Activated CD4-positive, CD25-positive, alpha-beta regulatory T cell treated with anti-CD3 and anti-CD28 coated beads, Interleukin-2, amount 50 U/mL, for 24 hours (primary cell): ENCODE data around the gene C16orf87.
"Not testable (repeated sequence)": the region's sequence is repeated elsewhere in the genome, so short reads cannot be mapped to it uniquely, and the experiment has no call there.

Experiments used
- ATAC-seq, 2 donors: fragments of 150-1000 bp; cut with Tn5 transposase; one replicate each; pipeline ENCODE4 v1.10.0; 2021; ENCODE audit warnings: mild to moderate bottlenecking in 1 of 2, moderate library complexity in 1 of 2

The C16orf87 gene, protein sequence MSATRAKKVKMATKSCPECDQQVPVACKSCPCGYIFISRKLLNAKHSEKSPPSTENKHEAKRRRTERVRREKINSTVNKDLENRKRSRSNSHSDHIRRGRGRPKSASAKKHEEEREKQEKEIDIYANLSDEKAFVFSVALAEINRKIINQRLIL

DNA sequence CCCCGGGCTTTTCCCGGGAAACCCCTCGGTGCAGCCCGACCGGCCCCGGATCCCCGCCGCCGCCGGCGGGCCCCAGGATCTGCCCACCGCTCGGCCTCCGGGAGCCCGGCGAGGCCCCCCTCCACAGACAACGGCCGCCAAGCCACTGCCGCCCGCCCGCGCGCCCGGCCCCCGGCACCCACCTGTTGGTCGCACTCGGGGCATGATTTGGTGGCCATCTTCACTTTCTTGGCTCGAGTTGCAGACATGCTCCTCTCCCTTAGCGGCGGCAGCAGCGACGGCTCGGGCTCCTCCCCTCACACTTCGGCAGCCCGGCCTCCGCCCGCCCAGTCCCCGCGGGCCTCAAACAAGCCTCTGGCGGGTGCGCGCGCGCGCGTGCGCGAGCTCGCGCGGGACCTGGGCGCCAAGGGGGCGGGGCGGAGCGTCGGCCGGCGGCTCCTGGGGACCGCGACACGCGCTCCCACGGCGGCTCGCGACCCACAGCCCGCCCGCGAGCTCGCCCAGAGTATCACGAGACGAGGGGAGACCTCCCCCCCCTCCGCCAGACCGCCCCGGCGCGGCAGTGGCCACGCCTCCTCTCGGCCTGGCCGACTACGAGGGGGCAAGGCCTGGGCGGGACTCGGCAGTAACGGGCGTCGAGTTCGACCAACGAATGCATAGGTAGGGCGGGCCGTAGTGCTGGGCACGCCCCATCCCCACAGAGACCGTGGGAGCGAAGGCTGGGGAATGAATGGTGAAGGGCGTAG is at the start of gene C16orf87:
TSS of gene C16orf87 (minus strand) at position 279 of the 746 bp plus-strand sequence. CDS start at position 248, 31 bp downstream.
- peak; percentile 95 to 96 for ATAC-seq

DNA sequence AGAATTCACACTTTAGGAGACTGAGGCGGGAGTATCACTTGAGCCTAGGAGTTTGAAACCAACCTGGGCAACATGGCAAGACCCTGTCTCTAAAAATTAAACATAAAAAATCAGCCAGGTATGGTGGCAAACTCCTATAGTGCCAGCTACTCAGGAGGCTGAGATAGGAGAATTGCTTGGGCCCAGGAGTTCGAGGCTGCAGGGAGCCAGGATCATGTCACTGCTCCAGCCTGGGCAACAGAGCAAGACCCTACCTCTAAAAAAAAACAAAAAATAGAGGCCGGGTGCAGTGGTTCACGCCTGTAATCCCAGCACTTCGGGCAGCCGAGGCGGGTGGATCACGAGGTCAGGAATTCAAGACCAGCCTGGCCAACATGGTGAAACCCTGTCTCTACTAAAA is 44.3 kb upstream of the C16orf87 start:
- ATAC-seq: no peak

GRCh38 chr16:46873201-46873600 is 42.2 kb upstream of the C16orf87 start:
- no peak for ATAC-seq

DNA sequence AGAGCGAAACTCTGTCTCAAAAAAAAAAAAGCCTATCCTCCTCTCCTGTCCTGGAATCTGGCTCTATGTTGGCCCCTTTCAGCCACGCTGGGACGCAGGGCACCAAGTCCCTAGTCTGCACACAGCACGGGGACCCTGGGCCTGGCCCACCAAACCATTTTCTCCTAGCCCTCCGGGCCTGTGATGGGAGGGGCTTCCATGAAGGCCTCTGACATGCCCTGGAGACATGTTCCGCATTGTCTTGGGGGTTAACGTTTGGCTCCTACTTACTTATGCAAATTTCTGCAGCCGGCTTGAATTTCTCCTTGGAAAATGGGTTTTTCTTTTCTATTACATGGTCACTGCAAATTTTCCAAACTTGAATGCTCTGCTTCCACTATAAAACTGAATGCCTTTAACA is 40.6 kb upstream of the C16orf87 start:
- no peak for ATAC-seq

DNA sequence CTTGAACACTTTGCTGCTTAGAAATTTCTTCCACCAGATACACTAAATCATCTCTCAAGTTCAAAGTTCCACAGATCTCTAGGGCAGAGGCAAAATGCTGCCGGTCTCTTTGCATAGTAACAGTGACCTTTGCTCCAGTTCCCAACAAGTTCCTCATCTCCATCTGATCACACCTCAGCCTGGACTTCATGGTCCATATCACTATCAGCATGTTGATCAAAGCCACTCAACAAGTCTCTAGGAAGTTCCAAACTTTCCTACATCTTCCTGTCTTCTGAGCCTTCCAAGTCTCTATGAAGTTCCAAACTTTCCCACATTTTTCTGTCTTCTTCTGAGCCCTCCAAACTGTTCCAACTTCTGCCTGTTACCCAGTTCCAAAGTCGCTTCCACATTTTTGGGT is 37.9 kb upstream of the C16orf87 start:
- ATAC-seq: not testable (repeated sequence)

DNA sequence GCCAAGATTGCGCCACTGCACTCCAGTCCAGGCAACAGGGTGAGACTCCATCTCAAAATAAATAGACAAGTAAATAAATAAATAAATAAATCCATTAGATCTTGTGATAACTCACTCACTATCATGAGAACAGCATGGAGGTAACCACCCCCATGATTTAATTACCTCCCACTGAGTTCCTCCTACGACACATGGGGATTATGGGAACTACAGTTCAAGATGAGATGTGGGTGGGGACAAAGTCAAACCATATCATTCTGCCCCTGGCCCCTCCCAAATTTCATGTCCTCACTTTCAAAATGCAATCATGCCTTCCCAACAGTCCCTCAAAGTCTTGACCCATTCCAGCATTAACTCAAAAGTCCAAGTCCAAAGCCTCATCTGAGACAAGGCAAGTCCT is 36.5 kb upstream of the C16orf87 start:
- not testable (repeated sequence) for ATAC-seq

DNA sequence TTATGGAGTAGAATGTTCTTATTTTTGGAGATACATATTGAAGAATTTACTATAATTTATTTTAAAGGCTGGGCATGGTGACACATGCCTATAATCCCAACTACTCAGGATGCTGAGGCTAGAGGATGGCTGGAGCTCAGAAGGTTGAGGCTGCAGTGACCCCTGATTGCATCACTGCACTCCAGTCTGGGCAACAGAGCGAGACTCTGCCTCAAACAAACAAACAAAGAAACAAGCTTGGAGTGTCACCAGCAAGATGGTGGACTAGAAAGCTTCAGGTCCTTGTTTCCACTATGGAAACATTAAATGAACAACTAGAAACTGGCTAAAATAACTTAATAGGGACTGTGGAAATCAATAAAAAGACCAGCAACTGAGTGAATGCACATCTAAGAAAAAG is 35.3 kb upstream of the C16orf87 start:
- no peak for ATAC-seq

DNA sequence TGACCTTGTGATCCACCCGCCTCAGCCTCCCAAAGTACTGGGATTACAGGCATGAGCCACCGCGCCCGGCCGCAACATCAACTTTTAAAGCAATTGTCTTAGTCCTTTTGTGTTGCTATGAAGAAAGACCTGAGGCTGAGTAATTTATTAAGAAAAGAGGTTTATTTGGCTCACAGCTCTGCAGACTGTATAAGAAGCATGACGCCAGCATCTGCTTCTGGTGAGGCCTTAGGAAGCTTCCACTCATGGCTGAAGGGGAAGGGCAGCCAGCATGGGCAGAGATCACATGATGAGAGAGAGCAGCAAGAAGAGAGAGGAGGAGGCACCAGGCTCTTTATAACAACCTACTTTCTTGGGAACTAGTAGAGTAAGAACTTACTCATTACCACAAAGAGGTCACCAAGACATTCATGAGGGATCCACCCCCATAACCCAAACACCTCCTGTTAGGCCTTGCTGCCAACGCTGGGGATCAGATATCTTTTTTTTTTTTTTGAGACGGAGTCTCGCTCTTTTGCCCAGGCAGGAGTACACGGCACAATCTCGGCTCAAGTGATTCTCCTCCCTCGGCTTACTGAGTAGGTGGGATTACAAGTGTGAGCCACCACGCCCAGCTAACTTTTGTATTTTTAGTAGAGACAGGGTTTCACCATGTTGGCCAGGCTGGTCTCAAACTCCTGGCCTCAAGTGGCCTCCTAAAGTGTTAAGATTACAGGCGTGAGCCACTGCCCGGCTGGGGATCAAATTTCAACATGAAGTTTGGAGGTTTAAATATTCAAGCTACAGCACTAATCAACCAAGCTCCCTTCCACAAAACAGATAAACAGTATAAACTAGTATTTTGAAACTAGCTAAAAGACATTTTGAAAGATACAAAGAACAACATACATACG is 31.8 kb upstream of the C16orf87 start:
- peak in 1 of 2 donors; percentile 43 for ATAC-seq

GRCh38 chr16:46859719-46860152 is 28.8 kb upstream of the C16orf87 start:
- peak; percentile 82 to 89 for ATAC-seq

GRCh38 chr16:46858151-46858550 is 27.2 kb upstream of the C16orf87 start:
- no peak for ATAC-seq

DNA sequence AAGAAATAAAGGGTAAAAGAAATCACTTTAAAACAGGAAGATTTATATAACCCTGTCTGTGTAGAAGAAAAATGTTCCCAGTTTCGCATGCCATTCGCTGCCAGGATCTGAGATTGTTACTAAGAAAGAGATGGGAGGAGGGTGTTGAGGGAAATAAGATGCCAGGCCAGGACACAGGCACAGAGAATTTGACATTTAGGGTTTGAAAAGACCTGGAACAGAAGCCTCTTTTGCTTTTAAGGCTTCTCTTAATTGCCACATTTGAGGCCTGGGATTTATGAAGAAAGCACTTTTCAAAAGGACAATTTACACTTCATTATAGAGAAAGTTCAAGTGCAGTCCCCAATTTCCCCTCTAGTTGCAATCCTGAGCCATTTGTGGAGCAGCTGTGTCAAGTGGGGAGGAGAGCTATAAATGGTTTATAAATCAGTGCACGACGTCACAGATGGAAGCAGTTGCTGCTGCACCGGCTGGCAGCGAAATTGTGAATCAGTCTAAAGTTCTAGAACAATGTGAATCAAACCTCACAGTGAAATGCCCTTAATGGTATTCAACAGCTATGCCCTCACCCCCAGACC is 26.5 kb upstream of the C16orf87 start:
- no peak for ATAC-seq

- no peak for ATAC-seq
These were observed 24.4 kb upstream of the C16orf87 start for GRCh38 chr16:46855389-46855788.

DNA sequence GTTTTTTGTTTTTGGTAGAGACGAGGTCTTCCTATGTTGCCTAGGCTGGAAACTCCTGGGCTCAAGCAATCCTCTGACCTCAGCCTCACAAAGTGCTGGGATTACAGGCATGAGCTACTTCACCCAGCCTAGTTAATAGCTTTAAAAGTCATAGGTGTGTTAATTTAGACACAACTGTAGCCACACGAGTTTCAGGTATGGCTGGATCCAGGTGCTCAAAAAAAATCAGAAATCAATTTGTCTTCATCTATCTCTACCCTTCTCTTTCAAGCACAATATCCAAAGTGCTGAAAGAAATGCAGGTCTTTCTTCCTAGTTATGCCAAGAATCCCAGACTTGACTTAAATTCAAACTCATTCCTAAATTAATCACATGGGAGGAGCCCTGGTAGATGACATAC is 23.9 kb upstream of the C16orf87 start:
- no peak for ATAC-seq

DNA sequence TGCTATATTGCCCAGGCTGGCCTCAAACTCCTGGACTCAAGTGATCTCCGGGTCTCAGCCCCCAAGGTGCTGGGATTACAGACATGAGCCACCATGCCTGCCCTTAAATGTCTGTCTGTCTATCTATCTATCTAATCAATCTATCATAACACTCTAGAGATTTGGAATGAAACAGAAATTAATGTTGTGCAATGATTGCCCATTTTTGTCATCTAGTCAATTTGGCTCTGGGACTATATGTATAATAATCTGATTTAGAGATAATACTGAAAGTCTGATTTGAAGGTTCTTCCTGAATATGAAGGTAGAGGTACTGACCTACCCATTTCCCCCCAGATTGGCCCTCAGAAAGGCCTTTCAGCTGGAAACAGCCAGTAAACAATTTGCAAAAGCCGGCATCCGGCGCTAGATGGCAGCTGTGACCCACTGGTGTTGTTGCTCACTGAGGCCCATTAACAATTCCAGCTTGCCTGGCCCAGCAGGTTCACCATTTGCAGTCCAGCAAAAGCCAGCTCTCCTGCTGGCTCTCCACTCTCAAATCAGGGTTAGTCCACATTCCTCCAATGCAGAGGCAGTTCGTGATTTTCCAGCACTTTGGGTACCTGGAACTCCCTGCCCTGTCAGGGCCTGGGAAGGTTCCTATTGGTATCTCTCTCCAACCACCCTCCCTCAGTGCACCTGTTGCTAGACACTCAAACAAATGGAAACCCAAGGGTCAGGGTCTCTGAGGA is 22.9 kb upstream of the C16orf87 start:
- peak in 1 of 2 donors; percentile 30 for ATAC-seq

GRCh38 chr16:46852130-46852529 is 21.1 kb upstream of the C16orf87 start:
- ATAC-seq: no peak

- ATAC-seq: no peak
These were observed 19.9 kb upstream of the C16orf87 start for GRCh38 chr16:46850619-46851555.

GRCh38 chr16:46848768-46849764 is 18.1 kb upstream of the C16orf87 start:
- ATAC-seq: no peak

- no peak for ATAC-seq
These were observed 15.0 kb upstream of the C16orf87 start for GRCh38 chr16:46845952-46846351.

- ATAC-seq: no peak
These were observed 13.8 kb upstream of the C16orf87 start for GRCh38 chr16:46844771-46845170.
